ENCODE measurements around the gene DBH.

DBH gene

DNA sequence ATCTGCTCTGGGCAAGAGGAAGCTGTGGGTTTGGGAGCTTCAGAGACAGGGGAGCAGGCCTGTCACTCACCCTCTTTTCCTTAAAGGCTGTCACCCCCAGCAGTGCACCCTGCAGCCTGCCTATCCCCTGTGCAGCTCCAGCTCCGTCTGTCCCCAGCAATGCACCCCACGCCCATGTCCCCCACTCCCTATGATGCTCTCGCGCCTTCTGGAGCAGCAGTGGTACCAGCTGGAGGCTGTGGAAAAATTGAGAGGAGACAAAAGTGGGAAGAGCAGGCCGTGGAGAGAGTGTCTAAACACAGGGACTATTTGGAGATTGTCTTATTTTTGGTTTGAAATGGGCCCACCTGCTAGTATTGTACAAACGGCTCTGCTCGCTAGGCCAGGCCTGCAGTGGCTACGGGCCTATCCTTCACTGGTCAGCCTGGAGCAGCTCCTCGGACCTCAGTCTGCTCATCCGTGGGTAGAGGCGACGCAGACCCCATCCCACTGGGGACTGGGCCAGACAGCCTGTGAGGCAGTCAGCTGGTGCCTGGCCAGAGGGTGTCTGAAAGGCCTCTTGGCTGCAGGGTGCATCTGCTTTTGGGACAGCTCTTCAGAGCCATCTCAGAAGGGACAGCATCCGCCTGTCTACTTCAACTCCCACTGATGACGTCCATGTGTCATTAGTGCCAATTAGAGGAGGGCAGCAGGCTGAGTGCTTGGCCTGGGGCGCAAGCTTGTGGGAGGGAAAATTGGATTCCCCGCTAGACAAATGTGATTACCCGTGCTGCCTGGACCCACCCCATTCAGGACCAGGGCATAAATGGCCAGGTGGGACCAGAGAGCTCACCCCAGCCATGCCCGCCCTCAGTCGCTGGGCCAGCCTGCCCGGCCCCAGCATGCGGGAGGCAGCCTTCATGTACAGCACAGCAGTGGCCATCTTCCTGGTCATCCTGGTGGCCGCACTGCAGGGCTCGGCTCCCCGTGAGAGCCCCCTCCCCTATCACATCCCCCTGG lies at the start of gene DBH:
TSS of gene DBH (plus strand) at position 831 of the 999 bp plus-strand sequence. CDS start at position 840, 9 bp downstream.
- TF ChIP-seq, protein P1, sequence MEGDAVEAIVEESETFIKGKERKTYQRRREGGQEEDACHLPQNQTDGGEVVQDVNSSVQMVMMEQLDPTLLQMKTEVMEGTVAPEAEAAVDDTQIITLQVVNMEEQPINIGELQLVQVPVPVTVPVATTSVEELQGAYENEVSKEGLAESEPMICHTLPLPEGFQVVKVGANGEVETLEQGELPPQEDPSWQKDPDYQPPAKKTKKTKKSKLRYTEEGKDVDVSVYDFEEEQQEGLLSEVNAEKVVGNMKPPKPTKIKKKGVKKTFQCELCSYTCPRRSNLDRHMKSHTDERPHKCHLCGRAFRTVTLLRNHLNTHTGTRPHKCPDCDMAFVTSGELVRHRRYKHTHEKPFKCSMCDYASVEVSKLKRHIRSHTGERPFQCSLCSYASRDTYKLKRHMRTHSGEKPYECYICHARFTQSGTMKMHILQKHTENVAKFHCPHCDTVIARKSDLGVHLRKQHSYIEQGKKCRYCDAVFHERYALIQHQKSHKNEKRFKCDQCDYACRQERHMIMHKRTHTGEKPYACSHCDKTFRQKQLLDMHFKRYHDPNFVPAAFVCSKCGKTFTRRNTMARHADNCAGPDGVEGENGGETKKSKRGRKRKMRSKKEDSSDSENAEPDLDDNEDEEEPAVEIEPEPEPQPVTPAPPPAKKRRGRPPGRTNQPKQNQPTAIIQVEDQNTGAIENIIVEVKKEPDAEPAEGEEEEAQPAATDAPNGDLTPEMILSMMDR (IDR thresholded peaks at IDR 0.05; ENCODE audit: low read depth, low read length, missing control alignments) = no peak
- no peak within 1 kb of the TSS for H3K4me3 ChIP-seq (ENCODE audit: low read depth, low read length)
- in situ Hi-C loops (cut with HindIII; ENCODE audit: low sequenced_read_pairs) = no loop called here
- no peak for DNase-seq (ENCODE audit: low read depth)

DNA sequence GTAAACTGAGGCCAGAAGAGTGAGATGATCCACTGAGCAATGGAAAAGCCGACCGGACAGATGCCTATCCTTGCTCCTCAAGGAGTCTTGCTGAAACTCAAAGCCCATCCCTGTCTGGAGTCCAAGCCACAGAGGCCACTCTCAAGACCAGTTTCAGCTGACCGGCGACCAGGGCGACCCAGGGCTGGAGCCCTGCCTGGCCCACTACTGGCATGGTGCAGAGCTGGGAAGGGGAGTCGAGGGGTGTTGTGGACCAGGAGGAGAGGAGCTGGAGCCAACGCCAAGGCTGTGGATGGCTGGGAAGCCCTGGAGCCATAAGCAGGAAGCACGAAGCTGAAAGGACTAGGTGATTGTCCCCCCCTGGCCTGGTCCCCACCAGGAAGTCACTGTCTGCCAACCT lies 49.1 kb upstream of the DBH start:
- DNase-seq (ENCODE audit: low read depth) = no peak
- H3K4me3 ChIP-seq (ENCODE audit: low read depth, low read length) = no peak overlapping the region
- TF ChIP-seq, protein P1 (IDR thresholded peaks at IDR 0.05; ENCODE audit: low read depth, low read length, missing control alignments) = no peak
- in situ Hi-C loops (cut with HindIII; ENCODE audit: low sequenced_read_pairs) = no loop called here

DNA sequence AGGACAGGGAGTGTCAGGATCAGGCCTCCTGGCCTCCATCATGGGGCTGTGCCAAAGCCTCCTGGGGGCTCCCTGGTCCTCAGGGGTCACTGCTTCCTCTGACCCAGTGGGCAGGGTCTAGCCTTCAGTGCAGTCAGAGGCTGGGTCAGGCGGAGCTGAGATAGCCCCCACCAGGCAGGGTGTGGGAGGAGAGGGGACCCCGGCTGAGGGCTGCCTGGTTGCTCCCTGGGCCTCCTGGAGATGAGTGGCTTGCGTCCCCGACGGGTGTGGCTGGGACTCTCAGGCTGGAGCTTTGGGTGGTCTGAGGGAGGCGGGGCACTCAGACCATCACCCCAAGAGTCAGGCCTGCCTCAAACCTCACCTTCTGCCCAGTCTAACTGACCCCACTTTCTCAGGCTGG lies 48.7 kb upstream of the DBH start:
- TF ChIP-seq, protein P1 (IDR thresholded peaks at IDR 0.05; ENCODE audit: low read depth, low read length, missing control alignments) = no peak
- no peak for DNase-seq (ENCODE audit: low read depth)
- no peak overlapping the region for H3K4me3 ChIP-seq (ENCODE audit: low read depth, low read length)
- in situ Hi-C loops (cut with HindIII; ENCODE audit: low sequenced_read_pairs) = no loop called here

DNA sequence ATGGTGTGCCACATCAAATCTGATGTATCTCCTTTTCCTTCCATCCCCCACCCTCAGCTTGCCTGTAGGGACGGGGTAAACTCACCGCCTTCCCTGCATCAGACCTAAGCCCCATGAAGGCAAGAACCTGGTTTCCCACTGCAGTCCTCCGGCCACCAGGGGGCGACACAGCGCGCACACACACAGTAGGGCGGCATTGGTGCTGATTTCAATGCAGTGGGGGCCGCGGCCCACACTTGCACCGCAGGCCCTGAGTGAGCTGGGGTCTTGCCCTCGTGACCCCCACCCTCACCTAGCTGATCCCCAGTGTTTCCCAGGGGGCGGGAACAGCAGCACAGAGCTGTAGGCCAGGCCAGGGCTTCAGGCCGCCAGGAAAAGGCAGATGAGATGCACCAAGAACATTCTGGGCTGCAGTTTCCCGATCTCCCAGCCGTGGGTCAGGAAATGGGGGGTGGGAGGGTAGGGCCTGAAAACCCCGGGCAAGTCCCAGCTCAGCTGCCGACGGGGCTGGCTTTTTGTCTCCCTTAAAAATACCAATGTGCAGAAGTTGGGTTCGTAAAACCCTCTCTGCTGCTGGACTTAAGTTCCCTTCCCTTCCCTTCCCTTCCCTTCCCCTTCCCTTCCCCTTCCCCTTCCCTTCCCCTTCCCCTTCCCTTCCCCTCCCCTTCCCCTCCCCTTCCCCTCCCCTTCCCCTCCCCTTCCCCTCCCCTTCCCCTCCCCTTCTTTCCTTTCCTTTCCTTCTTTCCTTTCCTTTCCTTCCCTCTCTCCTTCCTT lies 46.5 kb upstream of the DBH start:
- H3K4me3 ChIP-seq (ENCODE audit: low read depth, low read length) = no peak overlapping the region
- TF ChIP-seq, protein P1 (IDR thresholded peaks at IDR 0.05; ENCODE audit: low read depth, low read length, missing control alignments) = peak; percentile 32
- in situ Hi-C loops (cut with HindIII; ENCODE audit: low sequenced_read_pairs) = no loop called here
- no peak for DNase-seq (ENCODE audit: low read depth)

DNA sequence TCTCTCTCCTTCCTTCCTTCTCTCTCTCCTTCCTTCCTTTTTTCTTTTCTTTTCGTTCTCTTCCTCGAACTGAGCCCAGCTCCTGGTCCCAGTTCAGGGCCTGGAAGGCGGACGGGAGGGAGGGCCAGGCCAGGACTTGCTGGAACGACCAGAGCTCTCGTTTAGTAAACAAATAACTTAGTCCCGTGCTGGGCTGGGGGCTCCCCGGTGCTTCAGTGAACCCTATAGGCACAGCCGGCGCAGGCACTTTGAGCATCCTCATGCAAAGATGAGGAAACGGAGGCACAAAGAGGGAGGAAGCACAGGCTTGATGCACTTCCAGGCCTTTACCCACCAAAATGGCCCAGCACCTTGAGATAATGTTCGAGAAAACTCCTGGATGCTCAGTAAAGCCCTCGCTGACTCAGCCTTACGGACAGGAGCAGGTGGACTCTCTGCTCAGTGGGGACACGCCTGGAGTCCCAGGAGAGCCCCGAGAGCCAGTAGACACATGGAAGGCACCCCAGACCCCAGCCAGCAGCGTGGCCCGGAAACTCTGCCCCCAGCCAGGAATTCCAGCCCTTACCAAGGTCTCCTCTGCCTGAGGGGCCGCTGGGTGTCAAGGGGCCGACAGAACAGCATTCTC lies 45.8 kb upstream of the DBH start:
- DNase-seq (ENCODE audit: low read depth) = no peak
- in situ Hi-C loops (cut with HindIII; ENCODE audit: low sequenced_read_pairs) = no loop called here
- TF ChIP-seq, protein P1 (IDR thresholded peaks at IDR 0.05; ENCODE audit: low read depth, low read length, missing control alignments) = no peak
- H3K4me3 ChIP-seq (ENCODE audit: low read depth, low read length) = no peak overlapping the region

Measured in astrocyte of the cerebellum (primary cell).